HEK293 (cell line): Measurements from ENCODE around the gene IFFO2.

ENCODE experiments used
- CTCF ChIA-PET: fragments of 350-600 bp; formaldehyde crosslinking; extraction: SDS; loops from one replicate; lab custom pipeline; 2021; ENCODE audit warnings: antibody characterized with exemption; lab: Yijun Ruan, JAX
- POLR2A ChIA-PET: fragments of 300-600 bp; formaldehyde crosslinking; extraction: SDS; loops from one replicate; lab custom pipeline; 2020; ENCODE audit warnings: antibody characterized with exemption, inconsistent platforms; lab: Yijun Ruan, JAX
- H3K27ac ChIP-seq: fragments of 200-500 bp; sonication (Bioruptor generic); 2 replicates; pipeline ENCODE4 v1.5.1; 2014; ENCODE audit warnings: low read depth, low read length, control low read depth, inconsistent platforms; ENCODE audit errors: extremely low read depth
- H3K36me3 ChIP-seq, 2 experiments: fragments of 200-500 bp in 1 of 2; sonication (Bioruptor generic) in 1 of 2; 1 replicate in 1 of 2; 2 replicates in 1 of 2; pipeline ENCODE4 v1.5.1; 2014 to 2017; ENCODE audit warnings: inconsistent platforms in 2 of 2, low read length in 2 of 2; ENCODE audit not compliant: control insufficient read depth in 2 of 2, insufficient read depth in 1 of 2
- H3K4me1 ChIP-seq: fragments of 200-500 bp; sonication (Bioruptor generic); 2 replicates; pipeline ENCODE4 v1.5.1; 2014; ENCODE audit warnings: mild to moderate bottlenecking, low read length, inconsistent platforms; ENCODE audit not compliant: control insufficient read depth, insufficient read depth
- H3K4me3 ChIP-seq: 2 replicates; pipeline ENCODE4 v1.5.1; 2011; ENCODE audit warnings: low read depth, mild to moderate bottlenecking, control low read depth, low read length, moderate library complexity
- H3K9me3 ChIP-seq: fragments of 200-500 bp; sonication (Bioruptor generic); 2 replicates; pipeline ENCODE4 v1.5.1; 2014; ENCODE audit warnings: low read depth, low read length, inconsistent platforms; ENCODE audit not compliant: control insufficient read depth, insufficient read depth
- GLI4 ChIP-seq: fragments of 450-650 bp; formaldehyde crosslinking; IDR thresholded peaks from 2 replicates; pipeline ENCODE4 v1.5.1; 2016; ENCODE audit warnings: missing biosample characterization, missing genetic modification characterization
- SALL2 ChIP-seq: fragments of 450-650 bp; formaldehyde crosslinking; IDR thresholded peaks from 2 replicates; pipeline ENCODE4 v1.5.0; 2017; ENCODE audit warnings: missing biosample characterization, mild to moderate bottlenecking, missing genetic modification characterization, borderline replicate concordance
- ZFP41 ChIP-seq: fragments of 450-650 bp; formaldehyde crosslinking; IDR thresholded peaks from 2 replicates; pipeline ENCODE4 v1.5.1; 2016; ENCODE audit warnings: missing biosample characterization, missing genetic modification characterization, borderline replicate concordance
- ZNF112 ChIP-seq: fragments of 450-650 bp; formaldehyde crosslinking; IDR thresholded peaks from 2 replicates; pipeline ENCODE4 v1.5.0; 2017; ENCODE audit warnings: missing biosample characterization, missing genetic modification characterization
- ZNF121 ChIP-seq: fragments of 450-650 bp; formaldehyde crosslinking; IDR thresholded peaks from 2 replicates; pipeline ENCODE4 v1.5.1; 2016; ENCODE audit warnings: missing biosample characterization, missing genetic modification characterization
- ZNF2 ChIP-seq: fragments of 450-650 bp; formaldehyde crosslinking; IDR thresholded peaks from 2 replicates; pipeline ENCODE4 v1.5.1; 2016; ENCODE audit warnings: missing biosample characterization, missing genetic modification characterization
- ZNF311 ChIP-seq: fragments of 450-650 bp; formaldehyde crosslinking; IDR thresholded peaks from 2 replicates; pipeline ENCODE4 v1.5.1; 2017; ENCODE audit warnings: missing biosample characterization, missing genetic modification characterization, borderline replicate concordance
- ZNF341 ChIP-seq: fragments of 450-650 bp; formaldehyde crosslinking; IDR thresholded peaks from 2 replicates; pipeline ENCODE4; 2016; ENCODE audit warnings: low read depth, missing biosample characterization, missing genetic modification characterization
- ZNF394 ChIP-seq: fragments of 450-650 bp; formaldehyde crosslinking; IDR thresholded peaks from 2 replicates; pipeline ENCODE4 v1.5.1; 2016; ENCODE audit warnings: missing biosample characterization, missing genetic modification characterization, mild to moderate bottlenecking, moderate library complexity, borderline replicate concordance
- ZNF404 ChIP-seq: fragments of 450-650 bp; formaldehyde crosslinking; IDR thresholded peaks from 2 replicates; pipeline ENCODE4 v1.5.1; 2017; ENCODE audit warnings: missing biosample characterization, missing genetic modification characterization
- ZNF426 ChIP-seq: fragments of 450-650 bp; formaldehyde crosslinking; IDR thresholded peaks from 2 replicates; pipeline ENCODE4 v1.5.1; 2017; ENCODE audit warnings: missing biosample characterization, missing genetic modification characterization, mild to moderate bottlenecking, inconsistent platforms, moderate library complexity
- ZNF560 ChIP-seq: fragments of 450-650 bp; formaldehyde crosslinking; IDR thresholded peaks from 2 replicates; pipeline ENCODE4 v1.5.1; 2017; ENCODE audit warnings: missing biosample characterization, missing genetic modification characterization, borderline replicate concordance
- ZNF596 ChIP-seq: fragments of 450-650 bp; IDR thresholded peaks from 2 replicates; pipeline ENCODE4 v1.5.0; 2018; ENCODE audit warnings: missing biosample characterization, mild to moderate bottlenecking, missing genetic modification characterization, moderate library complexity
- ZNF670 ChIP-seq: fragments of 450-650 bp; formaldehyde crosslinking; IDR thresholded peaks from 2 replicates; pipeline ENCODE4 v1.5.1; 2016; ENCODE audit warnings: missing biosample characterization, missing genetic modification characterization, low read depth
- ZNF776 ChIP-seq: fragments of 450-650 bp; formaldehyde crosslinking; IDR thresholded peaks from 2 replicates; pipeline ENCODE4 v1.5.0; 2017; ENCODE audit warnings: missing biosample characterization, missing genetic modification characterization, borderline replicate concordance
- ZSCAN23 ChIP-seq: fragments of 450-650 bp; formaldehyde crosslinking; IDR thresholded peaks from 2 replicates; pipeline ENCODE4 v1.5.1; 2016; ENCODE audit warnings: missing biosample characterization, missing genetic modification characterization
- TF ChIP-seq, protein P1 (sequence below): fragments of 450-650 bp; formaldehyde crosslinking; IDR thresholded peaks from 2 replicates; pipeline ENCODE4 v1.5.1; 2016; ENCODE audit warnings: missing biosample characterization, missing genetic modification characterization
- TF ChIP-seq, protein P2 (sequence below): fragments of 450-650 bp; formaldehyde crosslinking; IDR thresholded peaks from 2 replicates; pipeline ENCODE4 v1.5.1; 2017; ENCODE audit warnings: missing biosample characterization, missing genetic modification characterization
- TF ChIP-seq, protein P3 (sequence below): fragments of 450-650 bp; formaldehyde crosslinking; IDR thresholded peaks from 2 replicates; pipeline ENCODE4 v1.5.1; 2016; ENCODE audit warnings: missing biosample characterization, missing genetic modification characterization, borderline replicate concordance

IFFO2 gene

DNA sequence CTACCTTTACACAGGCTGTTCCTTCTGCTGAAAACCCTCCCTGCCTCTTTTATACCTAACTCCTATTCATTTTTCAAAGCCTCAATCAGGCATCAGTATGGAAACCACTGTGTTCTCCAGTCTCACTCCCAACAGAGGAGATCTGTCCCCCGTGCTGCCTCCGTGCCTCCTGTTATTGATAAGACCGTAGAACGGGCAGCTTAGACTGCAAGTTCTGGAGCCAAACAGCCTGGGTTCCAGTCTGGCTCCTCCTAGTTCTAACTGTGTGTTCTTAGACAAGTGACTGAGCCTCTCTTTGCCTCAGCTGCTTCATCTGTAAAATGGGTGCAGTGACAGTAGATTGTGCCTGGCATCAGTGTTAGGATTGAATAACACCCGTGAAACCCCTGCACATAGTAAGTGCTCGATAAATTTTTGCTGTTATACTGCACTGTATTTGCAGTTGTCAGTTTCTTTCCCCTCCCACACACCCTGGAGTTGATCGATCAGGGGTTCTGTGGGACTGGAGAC is 17.0 kb upstream of the IFFO2 start:
- H3K4me1 ChIP-seq: no peaks in the 10 kb centered on the region
- CTCF ChIA-PET: interaction anchor here (0.6 to 1.7 kb wide), 5 partner anchors 60 to 736 kb away, joined by 3 to 12 read pairs (median 3); no protein-coding TSS in a partner anchor
- no peak overlapping the region for H3K27ac ChIP-seq
- POLR2A ChIA-PET: interaction anchor here (1.0 kb wide), 1 partner anchor 17 kb away, joined by 3 read pairs; the partner anchor contains the start of gene IFFO2
- TF ChIP-seq ZNF341 (tag by site-specific recombination): peak; percentile 78
- TF ChIP-seq, protein P1, sequence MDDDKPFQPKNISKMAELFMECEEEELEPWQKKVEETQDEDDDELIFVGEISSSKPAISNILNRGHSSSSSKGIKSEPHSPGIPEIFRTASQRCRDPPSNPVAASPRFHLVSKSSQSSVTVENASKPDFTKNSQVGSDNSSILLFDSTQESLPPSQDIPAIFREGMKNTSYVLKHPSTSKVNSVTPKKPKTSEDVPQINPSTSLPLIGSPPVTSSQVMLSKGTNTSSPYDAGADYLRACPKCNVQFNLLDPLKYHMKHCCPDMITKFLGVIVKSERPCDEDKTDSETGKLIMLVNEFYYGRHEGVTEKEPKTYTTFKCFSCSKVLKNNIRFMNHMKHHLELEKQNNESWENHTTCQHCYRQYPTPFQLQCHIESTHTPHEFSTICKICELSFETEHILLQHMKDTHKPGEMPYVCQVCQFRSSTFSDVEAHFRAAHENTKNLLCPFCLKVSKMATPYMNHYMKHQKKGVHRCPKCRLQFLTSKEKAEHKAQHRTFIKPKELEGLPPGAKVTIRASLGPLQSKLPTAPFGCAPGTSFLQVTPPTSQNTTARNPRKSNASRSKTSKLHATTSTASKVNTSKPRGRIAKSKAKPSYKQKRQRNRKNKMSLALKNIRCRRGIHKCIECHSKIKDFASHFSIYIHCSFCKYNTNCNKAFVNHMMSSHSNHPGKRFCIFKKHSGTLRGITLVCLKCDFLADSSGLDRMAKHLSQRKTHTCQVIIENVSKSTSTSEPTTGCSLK (tag by site-specific recombination): no peak
- H3K4me3 ChIP-seq: no peak overlapping the region
- no peaks in the 10 kb centered on the region for H3K9me3 ChIP-seq
- H3K36me3 ChIP-seq: no peaks in the 10 kb centered on the region

DNA sequence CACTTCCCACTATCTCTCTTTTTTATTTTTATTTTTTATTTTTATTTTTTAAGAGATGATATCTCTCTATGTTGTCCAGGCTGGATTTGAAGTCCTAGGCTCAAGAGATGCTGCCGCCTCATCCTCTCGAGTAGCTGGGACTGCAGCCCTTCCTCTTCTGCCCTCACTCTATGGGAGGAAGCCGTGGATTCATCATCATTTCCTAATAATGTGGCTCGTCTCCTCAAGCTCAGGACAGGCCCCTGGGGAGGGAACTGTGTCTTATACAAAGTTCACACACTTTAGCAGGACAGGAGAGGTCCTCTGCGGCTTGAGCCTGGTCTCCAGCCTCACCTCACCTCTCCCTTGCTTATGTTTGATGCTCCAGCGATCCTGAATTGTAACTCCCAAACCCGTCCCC is 16.5 kb upstream of the IFFO2 start:
- H3K9me3 ChIP-seq: no peaks in the 10 kb centered on the region
- no peak overlapping the region for H3K27ac ChIP-seq
- H3K36me3 ChIP-seq: no peaks in the 10 kb centered on the region
- TF ChIP-seq ZSCAN23 (tag by site-specific recombination): no peak
- TF ChIP-seq ZNF2: no peak
- TF ChIP-seq, protein P2, sequence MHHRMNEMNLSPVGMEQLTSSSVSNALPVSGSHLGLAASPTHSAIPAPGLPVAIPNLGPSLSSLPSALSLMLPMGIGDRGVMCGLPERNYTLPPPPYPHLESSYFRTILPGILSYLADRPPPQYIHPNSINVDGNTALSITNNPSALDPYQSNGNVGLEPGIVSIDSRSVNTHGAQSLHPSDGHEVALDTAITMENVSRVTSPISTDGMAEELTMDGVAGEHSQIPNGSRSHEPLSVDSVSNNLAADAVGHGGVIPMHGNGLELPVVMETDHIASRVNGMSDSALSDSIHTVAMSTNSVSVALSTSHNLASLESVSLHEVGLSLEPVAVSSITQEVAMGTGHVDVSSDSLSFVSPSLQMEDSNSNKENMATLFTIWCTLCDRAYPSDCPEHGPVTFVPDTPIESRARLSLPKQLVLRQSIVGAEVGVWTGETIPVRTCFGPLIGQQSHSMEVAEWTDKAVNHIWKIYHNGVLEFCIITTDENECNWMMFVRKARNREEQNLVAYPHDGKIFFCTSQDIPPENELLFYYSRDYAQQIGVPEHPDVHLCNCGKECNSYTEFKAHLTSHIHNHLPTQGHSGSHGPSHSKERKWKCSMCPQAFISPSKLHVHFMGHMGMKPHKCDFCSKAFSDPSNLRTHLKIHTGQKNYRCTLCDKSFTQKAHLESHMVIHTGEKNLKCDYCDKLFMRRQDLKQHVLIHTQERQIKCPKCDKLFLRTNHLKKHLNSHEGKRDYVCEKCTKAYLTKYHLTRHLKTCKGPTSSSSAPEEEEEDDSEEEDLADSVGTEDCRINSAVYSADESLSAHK: no peak
- TF ChIP-seq ZNF776 (tag by site-specific recombination): no peak
- TF ChIP-seq ZNF404 (tag by site-specific recombination): no peak
- no peak for TF ChIP-seq ZFP41 (tag by site-specific recombination)
- no peak for TF ChIP-seq ZNF112 (tag by site-specific recombination)
- no peak for TF ChIP-seq ZNF670 (tag by site-specific recombination)
- no peak for TF ChIP-seq SALL2 (tag by site-specific recombination)
- TF ChIP-seq GLI4 (tag by site-specific recombination): no peak
- no peak for TF ChIP-seq ZNF596
- TF ChIP-seq, all 188 proteins: peak for 0
- Histone ChIP-seq H3K4me3 (no peak overlapping the region), H3K4me1 (no peaks in the 10 kb centered on the region)
- ChIA-PET POLR2A (interaction anchor here (1.0 kb wide), 1 partner anchor 16 kb away, joined by 3 read pairs; the partner anchor contains the start of gene IFFO2), CTCF (interaction anchor here (0.6 to 1.7 kb wide), 6 partner anchors 32 to 214 kb away, joined by 3 to 12 read pairs (median 3); no protein-coding TSS in a partner anchor)

DNA sequence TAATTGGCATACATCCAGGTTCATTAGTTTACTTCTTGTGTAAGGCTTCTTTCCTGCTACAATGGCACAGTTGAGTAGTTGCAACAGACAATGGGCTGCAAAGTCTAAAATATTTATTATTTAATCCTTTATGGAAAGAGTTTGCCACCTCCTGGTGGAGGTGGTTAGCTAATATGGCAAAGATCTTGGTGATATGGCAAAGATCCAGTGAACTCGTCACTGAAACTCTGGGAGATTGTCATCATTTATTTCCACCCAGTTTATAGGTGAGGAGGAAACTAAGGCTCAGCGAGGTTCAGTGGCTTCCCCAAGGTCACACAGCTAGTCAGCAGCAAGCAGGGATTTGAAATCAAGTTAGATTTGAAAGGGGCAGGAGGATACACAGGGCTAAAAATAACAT is 16.1 kb upstream of the IFFO2 start:
- CTCF ChIA-PET: interaction anchor here (0.6 to 1.7 kb wide), 7 partner anchors 17 to 1713 kb away, joined by 3 to 12 read pairs (median 3); no protein-coding TSS in a partner anchor
- no peaks in the 10 kb centered on the region for H3K9me3 ChIP-seq
- no peaks in the 10 kb centered on the region for H3K36me3 ChIP-seq
- POLR2A ChIA-PET: no interaction called here
- no peaks in the 10 kb centered on the region for H3K4me1 ChIP-seq
- no peak overlapping the region for H3K4me3 ChIP-seq
- H3K27ac ChIP-seq: no peak overlapping the region
- no peak for TF ChIP-seq ZNF426 (tag by site-specific recombination)
- TF ChIP-seq ZNF394 (tag by site-specific recombination): no peak
- no peak for TF ChIP-seq GLI4 (tag by site-specific recombination)
- TF ChIP-seq ZNF311 (tag by site-specific recombination): no peak
- TF ChIP-seq, protein P3, sequence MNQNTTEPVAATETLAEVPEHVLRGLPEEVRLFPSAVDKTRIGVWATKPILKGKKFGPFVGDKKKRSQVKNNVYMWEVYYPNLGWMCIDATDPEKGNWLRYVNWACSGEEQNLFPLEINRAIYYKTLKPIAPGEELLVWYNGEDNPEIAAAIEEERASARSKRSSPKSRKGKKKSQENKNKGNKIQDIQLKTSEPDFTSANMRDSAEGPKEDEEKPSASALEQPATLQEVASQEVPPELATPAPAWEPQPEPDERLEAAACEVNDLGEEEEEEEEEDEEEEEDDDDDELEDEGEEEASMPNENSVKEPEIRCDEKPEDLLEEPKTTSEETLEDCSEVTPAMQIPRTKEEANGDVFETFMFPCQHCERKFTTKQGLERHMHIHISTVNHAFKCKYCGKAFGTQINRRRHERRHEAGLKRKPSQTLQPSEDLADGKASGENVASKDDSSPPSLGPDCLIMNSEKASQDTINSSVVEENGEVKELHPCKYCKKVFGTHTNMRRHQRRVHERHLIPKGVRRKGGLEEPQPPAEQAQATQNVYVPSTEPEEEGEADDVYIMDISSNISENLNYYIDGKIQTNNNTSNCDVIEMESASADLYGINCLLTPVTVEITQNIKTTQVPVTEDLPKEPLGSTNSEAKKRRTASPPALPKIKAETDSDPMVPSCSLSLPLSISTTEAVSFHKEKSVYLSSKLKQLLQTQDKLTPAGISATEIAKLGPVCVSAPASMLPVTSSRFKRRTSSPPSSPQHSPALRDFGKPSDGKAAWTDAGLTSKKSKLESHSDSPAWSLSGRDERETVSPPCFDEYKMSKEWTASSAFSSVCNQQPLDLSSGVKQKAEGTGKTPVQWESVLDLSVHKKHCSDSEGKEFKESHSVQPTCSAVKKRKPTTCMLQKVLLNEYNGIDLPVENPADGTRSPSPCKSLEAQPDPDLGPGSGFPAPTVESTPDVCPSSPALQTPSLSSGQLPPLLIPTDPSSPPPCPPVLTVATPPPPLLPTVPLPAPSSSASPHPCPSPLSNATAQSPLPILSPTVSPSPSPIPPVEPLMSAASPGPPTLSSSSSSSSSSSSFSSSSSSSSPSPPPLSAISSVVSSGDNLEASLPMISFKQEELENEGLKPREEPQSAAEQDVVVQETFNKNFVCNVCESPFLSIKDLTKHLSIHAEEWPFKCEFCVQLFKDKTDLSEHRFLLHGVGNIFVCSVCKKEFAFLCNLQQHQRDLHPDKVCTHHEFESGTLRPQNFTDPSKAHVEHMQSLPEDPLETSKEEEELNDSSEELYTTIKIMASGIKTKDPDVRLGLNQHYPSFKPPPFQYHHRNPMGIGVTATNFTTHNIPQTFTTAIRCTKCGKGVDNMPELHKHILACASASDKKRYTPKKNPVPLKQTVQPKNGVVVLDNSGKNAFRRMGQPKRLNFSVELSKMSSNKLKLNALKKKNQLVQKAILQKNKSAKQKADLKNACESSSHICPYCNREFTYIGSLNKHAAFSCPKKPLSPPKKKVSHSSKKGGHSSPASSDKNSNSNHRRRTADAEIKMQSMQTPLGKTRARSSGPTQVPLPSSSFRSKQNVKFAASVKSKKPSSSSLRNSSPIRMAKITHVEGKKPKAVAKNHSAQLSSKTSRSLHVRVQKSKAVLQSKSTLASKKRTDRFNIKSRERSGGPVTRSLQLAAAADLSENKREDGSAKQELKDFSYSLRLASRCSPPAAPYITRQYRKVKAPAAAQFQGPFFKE (tag by site-specific recombination): no peak
- no peak for TF ChIP-seq ZNF560 (tag by site-specific recombination)
- no peak for TF ChIP-seq ZNF121 (tag by site-specific recombination)
